NCI-H1105 treated with DMSO at 0.1 percent for 48 hours (cell line): ENCODE measurements around the gene ATP4A.
A peak's percentile ranks its signal among the peaks of the same experiment; 100 is the strongest.

Experiments
- DNase-seq: peaks from one replicate; lab custom pipeline; 2025; lab: John Stamatoyannopoulos, UW

ATP4A gene

DNA sequence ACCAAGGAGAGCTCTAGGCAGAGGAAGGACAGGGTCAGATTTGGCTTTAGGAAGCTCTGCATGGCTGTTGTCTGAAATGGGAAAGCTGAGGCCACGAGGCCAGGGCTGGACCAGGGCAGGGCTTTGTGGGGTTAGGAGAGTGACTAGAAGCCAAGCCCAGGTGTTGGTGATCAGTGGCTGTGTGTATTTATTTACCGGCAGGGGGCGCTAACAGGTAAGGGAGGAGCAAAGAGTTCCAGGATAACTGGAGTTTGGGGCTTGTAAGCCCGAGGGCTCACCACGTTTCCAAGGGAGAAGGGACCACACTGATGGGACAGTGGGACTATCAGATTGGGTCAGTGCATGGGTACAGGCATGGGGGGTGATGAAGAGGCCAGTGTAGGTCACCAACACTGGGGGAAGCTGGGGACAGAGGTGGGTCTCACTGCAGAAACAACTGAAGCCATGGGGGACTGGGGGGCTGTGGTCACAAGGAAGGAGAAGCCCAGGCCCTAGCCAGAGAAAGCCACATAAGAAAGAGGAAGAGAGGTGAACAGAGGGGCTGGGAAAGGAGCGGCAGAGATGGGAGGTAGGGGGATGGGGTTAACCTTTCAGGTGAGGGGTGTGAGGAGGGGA, 14.2 kb downstream of the ATP4A start:
- peak; percentile 70 for DNase-seq

GRCh38 chr19:35546532-35546931, 16.9 kb downstream of the ATP4A start:
- no peak for DNase-seq

DNA sequence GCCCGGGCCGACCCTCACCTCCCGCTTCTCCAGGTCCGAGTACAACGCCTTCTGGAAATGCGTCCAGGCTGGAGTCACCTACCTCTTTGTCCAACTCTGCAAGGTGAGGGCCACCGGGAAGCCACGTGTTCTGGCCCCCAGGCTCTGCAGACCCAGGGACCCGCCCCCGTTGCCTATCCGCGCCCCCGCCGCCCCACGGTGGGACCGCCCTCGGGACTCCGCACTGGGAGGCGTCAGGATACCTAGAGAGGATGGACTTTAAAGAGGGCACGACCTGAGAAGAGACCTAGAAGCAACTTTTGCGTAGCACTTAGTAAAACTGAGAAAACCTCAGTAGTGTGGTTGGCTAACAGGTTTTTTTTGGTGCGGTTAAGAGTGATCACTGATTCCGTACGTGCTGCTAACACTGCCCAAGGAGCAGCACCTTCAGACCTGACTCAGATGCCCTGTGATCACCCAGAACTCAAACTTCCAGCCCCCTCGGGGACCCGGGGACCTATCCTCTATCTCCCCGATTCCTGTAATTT, 17.5 kb downstream of the ATP4A start:
- peak; percentile 25 for DNase-seq

GRCh38 chr19:35545001-35545854, 18.2 kb downstream of the ATP4A start, which contains the start of gene TMEM147:
TSS of gene TMEM147 (plus strand) at chr19:35545626. CDS start at chr19:35545740, 114 bp downstream.
- peak; percentile 83 for DNase-seq

DNA sequence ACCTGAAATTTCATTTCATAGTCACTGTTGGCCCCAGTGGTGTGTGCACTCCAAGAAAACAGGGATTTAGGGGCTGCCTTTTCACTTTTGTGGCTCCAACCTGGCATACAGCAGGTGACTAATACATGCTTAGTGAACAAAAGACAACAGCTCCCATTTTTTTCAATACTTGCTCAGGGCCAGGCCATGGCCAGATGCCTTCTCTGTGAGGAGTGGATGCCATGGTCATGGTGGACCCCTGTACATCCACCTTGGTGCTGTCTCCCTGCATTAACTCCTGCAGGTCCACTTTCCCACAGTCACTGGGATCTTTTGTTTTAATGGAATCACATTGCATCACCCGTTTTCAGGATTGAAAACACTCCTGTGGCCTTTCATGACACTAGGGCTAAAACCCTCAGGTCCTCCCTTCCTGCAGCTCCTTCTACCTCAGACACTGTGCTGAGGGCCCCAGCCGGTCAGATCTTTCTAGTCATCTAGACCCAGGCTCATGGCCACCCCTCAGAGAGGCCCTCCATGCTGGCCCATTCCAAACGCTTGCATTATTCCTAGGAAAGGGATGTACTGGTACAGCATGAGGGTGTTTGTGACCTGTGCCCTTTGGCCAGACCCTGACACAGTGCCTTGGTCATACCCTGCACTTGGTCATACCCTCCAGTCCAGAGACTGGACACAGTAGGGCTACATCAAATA, 19.2 kb downstream of the ATP4A start:
- no peak for DNase-seq

GRCh38 chr19:35543280-35544109, 20.0 kb downstream of the ATP4A start:
- no peak for DNase-seq

DNA sequence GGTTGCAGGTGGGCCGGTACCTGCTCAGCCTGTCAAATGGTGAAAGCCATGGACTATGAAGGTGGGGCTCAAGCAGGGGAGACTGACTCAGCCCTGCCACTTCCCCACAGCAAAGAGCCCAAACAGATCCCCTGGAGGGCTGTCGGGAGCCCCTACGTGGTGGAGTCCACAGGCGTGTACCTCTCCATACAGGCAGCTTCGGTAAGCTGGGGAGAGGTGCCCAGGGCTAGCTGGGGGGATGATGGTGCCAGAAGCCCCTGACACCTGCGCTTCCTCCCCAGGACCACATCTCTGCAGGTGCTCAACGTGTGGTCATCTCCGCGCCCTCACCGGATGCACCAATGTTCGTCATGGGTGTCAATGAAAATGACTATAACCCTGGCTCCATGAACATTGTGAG, 21.2 kb downstream of the ATP4A start:
- DNase-seq = no peak

DNA sequence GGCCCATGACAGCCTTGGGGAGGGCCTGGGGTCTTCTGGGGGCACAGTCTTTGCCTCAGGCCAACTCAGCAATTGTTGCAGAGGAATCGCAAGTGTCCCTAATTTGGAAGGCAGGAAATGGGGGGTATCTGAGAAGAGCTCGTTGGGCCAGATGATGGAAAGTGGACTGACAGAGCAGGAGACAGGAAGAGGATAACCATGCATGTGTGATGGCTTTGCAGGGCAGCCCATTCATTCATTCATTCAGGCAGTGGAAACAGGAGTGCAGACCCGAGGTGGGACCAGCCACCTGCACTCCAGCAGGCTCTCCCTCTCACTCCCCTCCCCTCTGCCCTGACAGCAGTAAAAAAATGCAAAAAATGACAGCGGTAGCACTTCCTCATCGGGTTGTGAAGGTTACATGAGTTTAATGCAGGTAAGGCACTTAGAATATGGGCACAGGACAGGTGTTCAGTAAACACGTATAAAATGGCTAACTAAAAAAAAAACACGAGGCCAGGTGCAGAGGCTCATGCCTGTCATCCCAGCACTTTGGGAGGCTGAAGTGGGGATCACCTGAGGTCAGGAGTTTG, 23.0 kb downstream of the ATP4A start:
- DNase-seq = no peak

- no peak for DNase-seq
These were observed 23.6 kb downstream of the ATP4A start for GRCh38 chr19:35539850-35540249.

GRCh38 chr19:35539314-35539713, 24.1 kb downstream of the ATP4A start:
- no peak for DNase-seq

DNA sequence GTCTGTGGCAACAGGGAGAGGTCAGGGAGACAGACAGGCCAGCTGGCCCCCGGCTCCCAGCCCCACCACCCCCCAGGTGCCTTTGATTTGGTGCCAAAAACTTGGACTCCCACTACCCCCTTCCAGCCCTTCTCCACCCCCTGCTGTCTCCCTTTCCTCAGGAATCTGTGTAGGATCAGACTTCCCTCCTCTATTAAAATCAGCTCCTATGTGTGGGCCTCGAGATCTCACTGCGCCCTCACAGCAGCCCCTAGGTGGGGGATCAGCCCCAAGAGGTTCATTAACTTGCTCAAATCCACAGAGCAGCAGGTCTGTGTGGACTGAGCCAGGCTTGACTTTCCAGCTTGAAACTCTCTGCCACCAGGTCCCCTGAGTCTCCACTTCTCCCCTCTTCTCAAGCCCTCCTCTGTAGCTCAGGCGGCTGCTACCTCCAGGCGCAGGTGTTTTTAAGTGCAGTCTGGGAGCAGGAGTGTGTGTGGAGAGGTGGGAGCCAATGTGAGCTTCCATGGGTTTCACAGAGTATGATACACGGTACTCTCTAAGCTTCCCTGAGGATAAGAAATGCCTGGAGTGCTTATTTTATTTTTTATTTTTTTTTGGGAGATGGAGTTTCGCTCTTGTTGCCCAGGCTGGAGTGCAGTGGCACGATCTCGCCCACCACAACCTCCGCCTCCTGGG, 28.5 kb downstream of the ATP4A start:
- no peak for DNase-seq

GRCh38 chr19:35533822-35534392, 29.6 kb downstream of the ATP4A start:
- no peak for DNase-seq

DNA sequence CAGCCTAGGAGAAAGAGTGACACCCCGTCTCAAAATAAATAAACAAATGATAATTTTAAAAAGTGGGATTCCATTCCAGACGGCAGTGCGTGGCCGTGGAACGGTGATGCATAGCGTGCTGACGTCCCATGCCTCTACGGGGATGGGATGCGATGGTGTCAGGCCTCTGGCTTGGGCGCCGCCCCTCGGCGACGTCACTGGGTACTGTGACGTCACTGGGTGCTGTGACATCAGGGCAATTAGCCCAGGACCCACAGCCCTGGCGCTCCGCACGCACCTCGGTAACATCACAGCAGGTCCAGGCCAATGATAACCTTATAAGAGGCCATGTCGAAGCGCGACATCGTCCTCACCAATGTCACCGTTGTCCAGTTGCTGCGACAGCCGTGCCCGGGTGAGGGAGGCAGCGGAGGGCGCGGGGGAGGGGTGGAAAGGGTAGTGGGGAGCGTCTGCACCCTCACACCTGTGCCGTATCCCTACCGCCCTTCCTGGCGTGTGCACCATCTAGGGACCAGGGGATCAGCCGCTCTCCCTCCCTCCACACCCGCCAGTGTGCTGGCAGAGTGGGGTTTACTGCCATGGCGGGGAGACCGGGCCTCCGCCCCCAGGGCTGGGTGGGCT, 30.1 kb downstream of the ATP4A start, which contains the start of gene GAPDHS:
TSS of gene GAPDHS (plus strand) at position 256 of the 621 bp plus-strand sequence. CDS start at position 328, 72 bp downstream.
- DNase-seq = no peak

GRCh38 chr19:35531291-35531690, 32.2 kb downstream of the ATP4A start:
- no peak for DNase-seq

GRCh38 chr19:35529241-35530218, 33.9 kb downstream of the ATP4A start:
- no peak for DNase-seq

DNA sequence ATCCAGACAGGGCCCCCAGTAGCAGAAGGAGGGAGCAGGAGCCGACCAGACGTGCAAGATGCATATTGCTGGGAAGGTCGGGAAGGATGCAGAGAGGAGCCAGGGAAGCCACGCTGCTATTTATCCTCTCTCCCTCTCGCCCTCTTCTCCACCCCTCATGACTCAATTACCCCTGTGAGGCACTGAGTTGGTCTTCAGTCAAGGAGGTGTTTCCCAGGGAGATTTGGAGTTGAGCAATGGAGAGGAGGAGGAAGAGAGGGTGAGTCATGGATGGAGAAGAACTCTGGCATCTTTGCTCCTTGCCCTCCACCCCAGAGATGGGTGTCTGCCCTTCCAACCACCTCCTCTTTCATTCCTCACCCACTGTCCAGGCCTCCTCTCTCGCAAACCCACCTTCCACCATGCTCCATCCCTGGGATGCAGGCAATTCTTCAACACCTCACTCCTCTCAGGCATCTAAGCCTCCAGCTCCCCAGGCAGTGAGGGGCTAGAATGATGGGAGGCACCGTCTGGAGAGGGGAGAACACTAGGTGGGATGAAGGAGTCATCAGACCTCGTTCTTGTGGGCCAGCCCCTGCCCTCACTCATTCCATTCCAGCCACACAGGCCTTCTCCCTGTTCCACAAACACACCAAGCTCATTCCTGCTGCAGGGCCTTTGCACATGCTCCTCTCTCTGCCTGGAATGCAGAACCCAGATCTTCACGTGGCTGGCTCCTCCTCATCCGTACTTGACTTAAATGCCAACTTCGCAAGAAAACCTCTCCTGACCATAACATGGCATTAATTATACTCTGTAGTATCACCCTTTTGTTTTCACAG, 35.0 kb downstream of the ATP4A start, which contains the start of gene SBSN:
TSS of gene SBSN (minus strand) at position 94 of the 821 bp plus-strand sequence. CDS start at position 64, 30 bp downstream.
- DNase-seq = no peak

- no peak for DNase-seq
These were observed 37.6 kb downstream of the ATP4A start for GRCh38 chr19:35525873-35526272.
